Right lobe of liver (tissue), 6 donors: ENCODE results near the gene C11orf52. TPM values are rescaled to one million over a fixed set of nuclear protein-coding genes. Genes with fewer than 3 reads are reported as not detected.
"Not testable (repeated sequence)": the region's sequence is repeated elsewhere in the genome, so short reads cannot be mapped to it uniquely, and the experiment has no call there.

Experiments
- ATAC-seq, 4 donors: fragments of 200-7000 bp; cut with Tn5 transposase; one replicate each; pipeline ENCODE4 v1.9.1; 2020; ENCODE audit warnings: mild to moderate bottlenecking in 4 of 4, moderate library complexity in 4 of 4
- DNase-seq, 3 donors: peaks; one replicate each; pipeline ENCODE4 v3.0.0-alpha.2; 2020
- H3K27ac ChIP-seq, 3 donors: fragments of 200-600 bp; one replicate each; pipeline ENCODE4 v1.8.0; 2022
- H3K27me3 ChIP-seq, 2 donors: fragments of 200-600 bp; one replicate each; pipeline ENCODE4 v1.8.0; 2022
- H3K36me3 ChIP-seq, 4 donors: fragments of 200-600 bp; sonication (generic) in 1 of 4; one replicate each; pipeline versions ENCODE4 v1.5.1 to v1.8.0; 2017 to 2022; ENCODE audit warnings: control low read depth in 1 of 4
- H3K4me1 ChIP-seq, 4 donors: fragments of 200-600 bp; sonication (generic) in 1 of 4; one replicate each; pipeline versions ENCODE4 v1.5.1 to v1.8.0; 2017 to 2022; ENCODE audit warnings: control low read depth in 1 of 4
- H3K4me3 ChIP-seq, 3 donors: fragments of 200-600 bp; one replicate each; pipeline ENCODE4 v1.8.0; 2022
- H3K9me3 ChIP-seq, 4 donors: fragments of 200-600 bp; sonication (generic) in 1 of 4; one replicate each; pipeline versions ENCODE4 v1.5.1 to v1.8.0; 2017 to 2022; ENCODE audit warnings: control low read depth in 1 of 4
- POLR2A ChIP-seq: fragments of 450-650 bp; IDR thresholded peaks from one replicate; pipeline ENCODE4 v1.6.1; 2017; ENCODE audit warnings: antibody characterized with exemption, mild to moderate bottlenecking
- WGBS: methylation state at CpG from one replicate; pipeline ENCODE4 v1.1.6; 2018; ENCODE audit warnings: low coverage, low lambda C conversion rate; ENCODE audit not compliant: insufficient coverage; ENCODE audit errors: missing lambda C conversion rate; 5-methylcytosine and 5-hydroxymethylcytosine counted together
- intact Hi-C, 2 donors: fragments of 100-400 bp; cut with DNase I; formaldehyde crosslinking; loops; one replicate each; pipeline versions ENCODE4 v1.11.2 to v1.14.1; 2022
- total RNA-seq, 6 experiments: library from RNA; depleted of rRNA in 2 of 6; stranded (reverse); fragments of >200 nt in 2 of 6; fragmentation: NEBNext Ultra II Directional in 3 of 6; extraction: Animal tissue kit (Norgen Biotek cat#: 25700) in 3 of 6; gene quantifications; one replicate each; pipeline versions ENCODE4 v1.1.0 to v1.2.4, GENCODE V29; 2016 to 2023
- TF ChIP-seq, protein P1 (sequence below), 4 donors: fragments of 200-600 bp in 3 of 4; fragments of 450-650 bp in 1 of 4; IDR thresholded peaks; one replicate each; pipeline versions ENCODE4 v1.5.1 to v1.8.0; 2016 to 2022; ENCODE audit warnings: antibody characterized with exemption in 4 of 4, mild to moderate bottlenecking in 2 of 4
- donor health status: DM: no; HTN: yes; CAD: no.
- donor health status: DM: no; HTN: no; CAD: no.
- donor health status: DM: no; HTN: no; CAD: no.
- donor health status: DM: no; HTN: yes; CAD: no.
- donor health status: DM: no; HTN: yes; CAD: no.

Gene C11orf52
- total RNA-seq, 6 experiments from 2014 or later = 6.4 to 12.6 (median 10.3) TPM

DNA sequence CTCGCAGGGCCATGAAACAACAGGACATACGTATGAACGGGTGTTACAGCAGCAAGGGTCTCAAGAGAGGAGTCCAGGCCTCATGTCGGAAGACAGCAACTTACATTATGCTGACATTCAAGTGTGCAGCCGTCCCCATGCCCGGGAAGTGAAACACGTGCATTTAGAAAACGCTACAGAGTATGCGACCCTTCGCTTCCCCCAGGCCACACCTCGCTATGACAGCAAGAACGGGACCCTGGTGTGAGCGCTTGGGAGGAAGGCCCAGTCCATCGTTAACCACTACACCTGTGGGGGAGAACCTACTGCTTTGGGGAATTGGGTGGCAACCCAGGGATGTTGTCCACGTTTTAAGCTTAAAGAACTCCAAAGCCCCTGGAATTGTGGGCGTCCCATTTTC lies 7.2 kb downstream of the C11orf52 start:
- ATAC-seq = no peak
- Histone ChIP-seq H3K27ac (peak overlapping the region in 2 of 3 donors; percentile 70 to 84), H3K4me1 (peaks cover 0 to 60% (median 9%) of the 10 kb centered on the region in 4 donors), H3K27me3 (no peaks in the 10 kb centered on the region), H3K4me3 (no peak overlapping the region), H3K9me3 (no peaks in the 10 kb centered on the region), H3K36me3 (no peaks in the 10 kb centered on the region)
- TF ChIP-seq, protein P1, sequence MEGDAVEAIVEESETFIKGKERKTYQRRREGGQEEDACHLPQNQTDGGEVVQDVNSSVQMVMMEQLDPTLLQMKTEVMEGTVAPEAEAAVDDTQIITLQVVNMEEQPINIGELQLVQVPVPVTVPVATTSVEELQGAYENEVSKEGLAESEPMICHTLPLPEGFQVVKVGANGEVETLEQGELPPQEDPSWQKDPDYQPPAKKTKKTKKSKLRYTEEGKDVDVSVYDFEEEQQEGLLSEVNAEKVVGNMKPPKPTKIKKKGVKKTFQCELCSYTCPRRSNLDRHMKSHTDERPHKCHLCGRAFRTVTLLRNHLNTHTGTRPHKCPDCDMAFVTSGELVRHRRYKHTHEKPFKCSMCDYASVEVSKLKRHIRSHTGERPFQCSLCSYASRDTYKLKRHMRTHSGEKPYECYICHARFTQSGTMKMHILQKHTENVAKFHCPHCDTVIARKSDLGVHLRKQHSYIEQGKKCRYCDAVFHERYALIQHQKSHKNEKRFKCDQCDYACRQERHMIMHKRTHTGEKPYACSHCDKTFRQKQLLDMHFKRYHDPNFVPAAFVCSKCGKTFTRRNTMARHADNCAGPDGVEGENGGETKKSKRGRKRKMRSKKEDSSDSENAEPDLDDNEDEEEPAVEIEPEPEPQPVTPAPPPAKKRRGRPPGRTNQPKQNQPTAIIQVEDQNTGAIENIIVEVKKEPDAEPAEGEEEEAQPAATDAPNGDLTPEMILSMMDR (IDR thresholded peaks at IDR 0.05) = no peak
- no peak for TF ChIP-seq POLR2A
- intact Hi-C loops = no loop called here
- 90% methylated on average over 2 of the region's 16 CpGs for WGBS
- DNase-seq = no peak

DNA sequence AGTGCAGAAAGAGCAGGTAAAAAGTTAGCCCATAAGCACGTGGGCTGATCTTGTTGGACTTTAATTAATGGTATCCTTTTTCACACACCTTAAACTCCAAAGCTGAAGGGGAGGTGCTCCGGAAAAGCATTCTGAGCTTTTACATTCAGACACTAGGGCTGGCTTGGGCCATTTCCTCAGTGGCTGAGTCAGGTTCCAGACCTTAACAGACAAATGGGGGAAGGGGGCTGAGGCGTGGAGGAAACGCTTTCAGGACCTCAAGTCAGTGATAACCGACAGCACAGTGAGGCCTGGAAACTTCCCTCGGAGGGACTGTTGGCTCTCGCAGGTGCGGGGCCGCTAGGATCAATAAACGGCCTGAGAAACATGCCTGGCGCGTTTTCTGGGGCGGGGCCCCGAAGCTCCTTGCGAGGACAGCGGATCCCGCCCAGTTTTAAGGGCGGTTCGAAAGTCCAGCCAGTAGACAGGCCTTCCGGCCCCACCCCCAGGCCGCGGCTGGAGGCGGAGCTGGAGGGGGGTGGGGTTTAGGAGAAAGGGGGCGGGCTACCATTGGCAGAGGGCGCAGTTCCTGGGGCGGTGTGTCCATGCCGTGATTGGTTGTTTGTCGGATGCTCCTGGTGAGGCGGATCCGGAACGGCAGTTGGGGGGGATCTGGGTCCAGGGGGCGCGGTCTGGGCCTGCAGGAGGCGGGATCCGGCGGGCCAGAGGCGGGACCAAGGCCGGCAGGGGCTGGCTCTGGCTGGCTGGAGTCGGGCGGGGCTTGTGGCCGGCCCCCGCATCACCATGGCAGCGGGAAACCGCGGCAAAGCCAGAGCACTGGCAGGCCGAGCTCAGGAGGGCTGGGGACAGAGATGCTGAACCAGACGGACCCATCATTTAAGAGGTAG lies 8.0 kb downstream of the C11orf52 start:
- Histone ChIP-seq H3K27ac (peak overlapping the region; percentile 70 to 84 (median 77)), H3K4me3 (peak overlapping the region; percentile 2 to 29 (median 14)), H3K9me3 (no peaks in the 10 kb centered on the region), H3K36me3 (no peaks in the 10 kb centered on the region), H3K4me1 (peaks cover 0 to 61% (median 9%) of the 10 kb centered on the region in 4 donors), H3K27me3 (no peaks in the 10 kb centered on the region)
- TF ChIP-seq, protein P1 (IDR thresholded peaks at IDR 0.05) = no peak
- TF ChIP-seq POLR2A = peak; percentile 29
- intact Hi-C loops = no loop called here
- ATAC-seq (peak; percentile 89 to 97 (median 91)), DNase-seq (peak; percentile 98)
- 0% methylated on average over 16 of the region's 47 CpGs for WGBS

DNA sequence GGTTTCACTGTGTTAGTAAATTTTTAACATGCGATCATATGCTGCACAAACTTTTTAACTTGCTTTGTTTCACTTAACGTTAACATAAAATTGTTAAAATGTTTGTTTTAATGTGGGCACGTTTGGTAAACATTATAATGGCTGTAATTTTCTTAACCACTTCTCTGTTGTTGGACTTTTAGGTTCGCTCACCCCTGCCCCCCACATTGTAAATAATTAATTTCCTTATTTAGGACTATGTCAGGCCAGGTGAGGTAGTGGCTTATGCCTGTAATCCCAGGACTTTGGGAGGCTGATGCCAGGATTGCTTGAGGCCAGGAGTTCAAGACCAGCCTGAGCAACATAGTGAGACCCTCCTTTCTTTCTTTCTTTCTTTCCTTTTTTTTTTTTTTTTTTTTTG lies 11.8 kb downstream of the C11orf52 start:
- H3K9me3 ChIP-seq = no peaks in the 10 kb centered on the region
- peaks cover 0 to 44% (median 14%) of the 10 kb centered on the region in 4 donors for H3K4me1 ChIP-seq
- no peak for DNase-seq
- H3K4me3 ChIP-seq = no peak overlapping the region
- no peak for TF ChIP-seq POLR2A
- TF ChIP-seq, protein P1 (IDR thresholded peaks at IDR 0.05) = no peak
- H3K27ac ChIP-seq = peak overlapping the region in 1 of 3 donors; percentile 92
- no peaks in the 10 kb centered on the region for H3K27me3 ChIP-seq
- H3K36me3 ChIP-seq = no peaks in the 10 kb centered on the region
- no peak for ATAC-seq
- intact Hi-C loops = loop anchor here in 1 of 2 donors (10.0 kb wide), 1 partner anchor 54 kb away; no protein-coding TSS in a partner anchor
- 23% methylated on average over 4 of the region's 4 CpGs for whole genome bisulfite sequencing

DNA sequence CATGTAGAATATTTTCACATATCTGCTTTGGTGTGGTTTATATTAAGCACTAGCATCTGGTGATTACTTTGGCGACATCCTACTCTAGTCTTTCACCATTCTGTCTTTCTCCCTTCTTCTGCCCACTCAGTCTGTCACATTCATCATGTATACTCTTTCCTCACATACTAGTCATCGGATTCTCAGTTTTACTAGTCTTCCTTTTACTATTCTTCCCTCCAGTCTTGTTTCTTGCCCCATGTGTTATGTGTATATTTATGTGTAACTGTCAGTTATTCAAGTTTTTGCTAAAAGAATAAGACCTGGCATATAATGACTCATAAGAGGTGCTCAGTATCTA lies 13.9 kb downstream of the C11orf52 start:
- DNase-seq (no peak), ATAC-seq (no peak)
- Histone ChIP-seq H3K36me3 (no peaks in the 10 kb centered on the region), H3K27me3 (no peaks in the 10 kb centered on the region), H3K27ac (peak overlapping the region in 1 of 3 donors; percentile 92), H3K4me1 (peaks cover 0 to 42% (median 17%) of the 10 kb centered on the region in 4 donors), H3K4me3 (no peak overlapping the region), H3K9me3 (no peaks in the 10 kb centered on the region)
- 75% methylated on average over 2 of the region's 2 CpGs for WGBS
- TF ChIP-seq POLR2A = no peak
- intact Hi-C loops = loop anchor here in 1 of 2 donors (10.0 kb wide), 1 partner anchor 52 kb away; no protein-coding TSS in a partner anchor

DNA sequence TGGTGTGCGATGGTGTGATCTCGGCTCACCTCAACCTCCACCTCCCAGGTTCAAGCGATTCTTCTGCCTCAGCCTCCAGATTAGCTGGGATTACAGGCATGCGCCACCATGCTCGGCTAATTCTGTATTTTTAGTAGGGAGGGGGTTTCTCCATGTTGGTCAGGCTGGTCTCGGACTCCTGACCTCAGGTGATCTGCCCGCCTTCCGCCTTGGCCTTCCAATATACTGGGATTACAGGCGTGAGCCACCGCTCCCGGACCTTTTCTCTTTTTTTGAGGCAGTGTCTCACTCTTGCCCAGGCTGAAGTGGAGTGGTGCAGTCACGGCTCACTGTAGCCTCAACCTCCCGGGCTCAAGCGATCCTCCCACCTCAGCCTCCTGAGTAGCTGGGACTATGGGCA lies 14.5 kb downstream of the C11orf52 start:
- not testable (repeated sequence) for ATAC-seq
- H3K27ac ChIP-seq = peak overlapping the region in 2 of 3 donors; percentile 79 to 92
- intact Hi-C loops = loop anchor here in 1 of 2 donors (10.0 kb wide), 1 partner anchor 52 kb away; no protein-coding TSS in a partner anchor

More for the DNA sequence above, 14.5 kb downstream of the C11orf52 start:
- not testable (repeated sequence) for H3K27me3 ChIP-seq, H3K9me3 ChIP-seq, H3K36me3 ChIP-seq, H3K4me3 ChIP-seq, DNase-seq
- 100% methylated on average over 9 of the region's 14 CpGs for WGBS
- peaks cover 0 to 48% (median 17%) of the 10 kb centered on the region in 4 donors for H3K4me1 ChIP-seq
